ENCODE results near the gene ANKRD33B. TPM values are rescaled to one million over a fixed set of nuclear protein-coding genes. Genes with fewer than 3 reads are reported as not detected.

ANKRD33B gene
- total and polyA plus RNA-seq, 2 donors from 2014 or later = 4.8 to 20.3 TPM

- TF ChIP-seq CTCF (IDR thresholded peaks at IDR 0.05; ENCODE audit: borderline replicate concordance, extremely low read depth, insufficient read depth) = no peak
- intact Hi-C loops (cut with DNase I) = no loop called here
These were observed 141.2 kb downstream of the ANKRD33B start for GRCh38 chr5:10704949-10705621.

GRCh38 chr5:10705747-10706146, 141.9 kb downstream of the ANKRD33B start:
- no peak for DNase-seq
- TF ChIP-seq CTCF (IDR thresholded peaks at IDR 0.05; ENCODE audit: borderline replicate concordance, extremely low read depth, insufficient read depth) = no peak
- H3K9me3 ChIP-seq (ENCODE audit: control insufficient read depth in 2 of 3, insufficient read depth in 1 of 3, low read length in 3 of 3) = no peaks in the 10 kb centered on the region
- intact Hi-C loops (cut with DNase I) = no loop called here
- H3K36me3 ChIP-seq (ENCODE audit: control insufficient read depth in 2 of 3, insufficient read depth in 3 of 3, low read length in 3 of 3) = peaks cover 0 to 4% (median 0%) of the 10 kb centered on the region in 3 donors
- peaks cover 0 to 11% (median 7%) of the 10 kb centered on the region in 3 donors for H3K4me1 ChIP-seq (ENCODE audit: control insufficient read depth in 2 of 3, insufficient read depth in 2 of 3, low read depth in 1 of 3, low read length in 3 of 3)
- FAIRE-seq = no peak
- no peak overlapping the region for H3K4me3 ChIP-seq (ENCODE audit: low read length in 3 of 3)
- no peak overlapping the region for H3K27ac ChIP-seq (ENCODE audit: low read depth in 2 of 2, low read length in 2 of 2)
- no peak overlapping the region for H3K9ac ChIP-seq (ENCODE audit: low read length in 3 of 3)
- H3K27me3 ChIP-seq (ENCODE audit: control insufficient read depth, insufficient read depth, low read length) = no peaks in the 10 kb centered on the region

More at GRCh38 chr5:10704949-10705621, 141.2 kb downstream of the ANKRD33B start:
- Histone ChIP-seq H3K36me3 (ENCODE audit: control insufficient read depth in 2 of 3, insufficient read depth in 3 of 3, low read length in 3 of 3) (peaks cover 0 to 4% (median 0%) of the 10 kb centered on the region in 3 donors), H3K9ac (ENCODE audit: low read length in 3 of 3) (no peak overlapping the region), H3K4me3 (ENCODE audit: low read length in 3 of 3) (no peak overlapping the region), H3K9me3 (ENCODE audit: control insufficient read depth in 2 of 3, insufficient read depth in 1 of 3, low read length in 3 of 3) (no peaks in the 10 kb centered on the region), H3K27me3 (ENCODE audit: control insufficient read depth, insufficient read depth, low read length) (no peaks in the 10 kb centered on the region), H3K4me1 (ENCODE audit: control insufficient read depth in 2 of 3, insufficient read depth in 2 of 3, low read depth in 1 of 3, low read length in 3 of 3) (peaks cover 0 to 11% (median 7%) of the 10 kb centered on the region in 3 donors), H3K27ac (ENCODE audit: low read depth in 2 of 2, low read length in 2 of 2) (no peak overlapping the region)
- DNase-seq (no peak), FAIRE-seq (no peak)

- no peak for DNase-seq
- FAIRE-seq = no peak
- H3K4me1 ChIP-seq (ENCODE audit: control insufficient read depth in 2 of 3, insufficient read depth in 2 of 3, low read depth in 1 of 3, low read length in 3 of 3) = peaks cover 0 to 11% (median 7%) of the 10 kb centered on the region in 3 donors
- intact Hi-C loops (cut with DNase I) = no loop called here
- no peaks in the 10 kb centered on the region for H3K27me3 ChIP-seq (ENCODE audit: control insufficient read depth, insufficient read depth, low read length)
- H3K9me3 ChIP-seq (ENCODE audit: control insufficient read depth in 2 of 3, insufficient read depth in 1 of 3, low read length in 3 of 3) = no peaks in the 10 kb centered on the region
- no peak overlapping the region for H3K4me3 ChIP-seq (ENCODE audit: low read length in 3 of 3)
- no peak overlapping the region for H3K9ac ChIP-seq (ENCODE audit: low read length in 3 of 3)
- H3K27ac ChIP-seq (ENCODE audit: low read depth in 2 of 2, low read length in 2 of 2) = no peak overlapping the region
- peaks cover 0 to 4% (median 0%) of the 10 kb centered on the region in 3 donors for H3K36me3 ChIP-seq (ENCODE audit: control insufficient read depth in 2 of 3, insufficient read depth in 3 of 3, low read length in 3 of 3)
- TF ChIP-seq CTCF (IDR thresholded peaks at IDR 0.05; ENCODE audit: borderline replicate concordance, extremely low read depth, insufficient read depth) = no peak
These were observed 142.5 kb downstream of the ANKRD33B start for GRCh38 chr5:10706326-10706725.

Other genes with a start within 250 kb of the ANKRD33B start
- 177 TPM for gene MARCHF6, start 210.4 kb upstream of the ANKRD33B start, total RNA-seq
- gene MARCHF6, start 210.4 kb upstream of the ANKRD33B start, polyA plus RNA-seq (ENCODE audit: insufficient read depth, low read depth, low replicate concordance) = 70.4 TPM
- 1.7 TPM for gene ROPN1L, start 122.2 kb upstream of the ANKRD33B start, total RNA-seq
- gene ROPN1L, start 122.2 kb upstream of the ANKRD33B start, polyA plus RNA-seq (ENCODE audit: insufficient read depth, low read depth, low replicate concordance) = 1.4 TPM
- gene DAP, start 197.2 kb downstream of the ANKRD33B start, total RNA-seq = 133 TPM
- 123 TPM for gene DAP, start 197.2 kb downstream of the ANKRD33B start, polyA plus RNA-seq (ENCODE audit: insufficient read depth, low read depth, low replicate concordance)